GM12878 (cell line): ENCODE measurements around the gene HDGF. TPM values are rescaled to one million over a fixed set of nuclear protein-coding genes. Genes with fewer than 3 reads are reported as not detected.
A peak's percentile ranks its signal among the peaks of the same experiment; 100 is the strongest.

ENCODE experiments used
- ASH2L ChIP-seq: fragments of 300-600, 200-600 bp; sonication (generic); IDR thresholded peaks from 2 replicates; pipeline ENCODE4 v1.6.1; 2017; ENCODE audit warnings: low read depth, mild to moderate bottlenecking, borderline replicate concordance
- CHD1 ChIP-seq: IDR thresholded peaks from 2 replicates; pipeline ENCODE4 v1.6.1; 2012; ENCODE audit warnings: low read depth, low read length, improper control_type of control experiment
- DPF2 ChIP-seq: fragments of 450-650 bp; IDR thresholded peaks from 2 replicates; pipeline ENCODE4 v1.6.1; 2017; ENCODE audit warnings: mild to moderate bottlenecking
- GATAD2B ChIP-seq: fragments of 450-650 bp; conservative IDR thresholded peaks from 2 replicates; pipeline ENCODE4 v1.6.1; 2017; ENCODE audit warnings: low read depth, mild to moderate bottlenecking, moderate library complexity
- KAT2A ChIP-seq: conservative IDR thresholded peaks from 2 replicates; pipeline ENCODE4 v1.6.1; 2011; ENCODE audit warnings: low read depth, low read length; ENCODE audit not compliant: control insufficient read depth
- MYC ChIP-seq: IDR thresholded peaks from 2 replicates; pipeline ENCODE4 v1.6.1; 2011; ENCODE audit warnings: mild to moderate bottlenecking, low read length, moderate library complexity, inconsistent platforms; ENCODE audit not compliant: insufficient read depth, insufficient replicate concordance, insufficient read length, severe bottlenecking
- NFYA ChIP-seq: IDR thresholded peaks from 2 replicates; pipeline ENCODE4 v1.6.1; 2011; ENCODE audit warnings: low read depth, mild to moderate bottlenecking, low read length, improper control_type of control experiment, borderline replicate concordance
- NR2C2 ChIP-seq: IDR thresholded peaks from 2 replicates; pipeline ENCODE4 v1.6.1; 2011; ENCODE audit warnings: borderline replicate concordance, low read depth; ENCODE audit not compliant: control insufficient read depth, insufficient read length
- SKIL ChIP-seq: fragments of 450-650 bp; IDR thresholded peaks from 2 replicates; pipeline ENCODE4 v1.6.1; 2017; ENCODE audit warnings: mild to moderate bottlenecking, low read depth, inconsistent platforms; ENCODE audit not compliant: poor library complexity, severe bottlenecking
- SMAD1 ChIP-seq: fragments of 450-650 bp; IDR thresholded peaks from 2 replicates; pipeline ENCODE4 v1.6.1; 2018; ENCODE audit warnings: mild to moderate bottlenecking, low read depth; ENCODE audit not compliant: partially characterized antibody
- SUZ12 ChIP-seq: fragments of 200-600 bp; sonication (generic); IDR thresholded peaks from one replicate; pipeline ENCODE4 v1.6.1; 2018; ENCODE audit warnings: antibody characterized with exemption, mild to moderate bottlenecking; ENCODE audit not compliant: unreplicated experiment
- YBX1 ChIP-seq: fragments of 450-650 bp; IDR thresholded peaks from 2 replicates; pipeline ENCODE4 v1.6.1; 2016; ENCODE audit warnings: antibody characterized with exemption
- ZNF592 ChIP-seq: fragments of 450-650 bp; IDR thresholded peaks from 2 replicates; pipeline ENCODE4 v1.6.1; 2017; ENCODE audit warnings: mild to moderate bottlenecking, moderate library complexity
- ZSCAN29 ChIP-seq: fragments of 450-650 bp; IDR thresholded peaks from 2 replicates; pipeline ENCODE4 v1.6.1; 2017; ENCODE audit warnings: mild to moderate bottlenecking, moderate library complexity
- polyA plus RNA-seq, 11 experiments: library from polyadenylated mRNA; depleted of rRNA in 4 of 11; unstranded in 6 of 11; stranded (reverse) in 5 of 11; fragments of >200 nt; fragmentation: Nextera tagmentation in 4 of 11; fragmentation: Illumina TruSeq in 1 of 11; extraction: Ambion mirVana in 4 of 11; extraction: Trizol in 1 of 11; gene quantifications; 1 replicate in 1 of 11; 2 replicates in 10 of 11; pipeline versions ENCODE4 v1.2.1 to v1.2.3, GENCODE V29; 2011 to 2016; ENCODE audit warnings: inconsistent platforms in 2 of 11, missing spikeins in 2 of 11, low read depth in 1 of 11
- total RNA-seq, 4 experiments: library from RNA; depleted of rRNA in 3 of 4; stranded (reverse); fragments of >200 nt in 3 of 4; fragmentation: Illumina TruSeq in 1 of 4; extraction: Trizol in 1 of 4; gene quantifications; 2 replicates each; pipeline versions ENCODE4 v1.2.1 to v1.2.3, GENCODE V29; 2013 to 2021

Gene HDGF
- total and polyA plus RNA-seq, 10 of the 15 experiments (the other 5 are each of a cell fraction or from before 2014, with no cell fraction given), result 28.3 to 372 (median 209) TPM

GRCh38 chr1:156748670-156749418 is 2.6 kb downstream of the HDGF start (continued):
- TF ChIP-seq DPF2 (no peak), ASH2L (no peak), MYC (no peak), KAT2A (no peak), ZNF592 (no peak), ZSCAN29 (no peak), SKIL (no peak), NR2C2 (no peak), NFYA (no peak), YBX1 (no peak), GATAD2B (no peak), CHD1 (no peak), SMAD1 (peak; percentile 34), SUZ12 (no peak)
